OCI-M1 (cell line): ENCODE results near the gene PTPN5.

Source experiments
- DNase-seq: peaks from one replicate; lab custom pipeline; 2025; lab: John Stamatoyannopoulos, UW

Gene PTPN5

DNA sequence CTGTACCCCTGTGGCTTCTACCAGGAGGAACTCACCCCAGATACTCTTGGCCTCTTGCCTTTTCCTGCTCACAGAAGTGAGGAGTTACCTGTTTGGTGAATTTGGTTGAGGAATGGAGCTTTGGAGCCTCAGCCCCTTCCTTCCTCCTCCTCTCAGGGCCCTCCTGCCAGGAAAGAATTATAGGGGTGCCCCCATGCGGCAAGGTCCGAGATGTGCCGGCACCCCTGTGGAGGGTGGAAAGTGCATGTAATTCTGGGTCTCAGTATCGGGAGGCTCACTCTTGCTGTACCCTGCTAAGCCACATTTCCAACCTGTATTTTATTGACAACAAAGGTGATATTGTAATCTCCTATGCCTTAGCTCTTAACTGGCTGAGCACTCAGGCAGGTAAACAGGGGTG is 51.9 kb downstream of the PTPN5 start:
- DNase-seq = no peak

DNA sequence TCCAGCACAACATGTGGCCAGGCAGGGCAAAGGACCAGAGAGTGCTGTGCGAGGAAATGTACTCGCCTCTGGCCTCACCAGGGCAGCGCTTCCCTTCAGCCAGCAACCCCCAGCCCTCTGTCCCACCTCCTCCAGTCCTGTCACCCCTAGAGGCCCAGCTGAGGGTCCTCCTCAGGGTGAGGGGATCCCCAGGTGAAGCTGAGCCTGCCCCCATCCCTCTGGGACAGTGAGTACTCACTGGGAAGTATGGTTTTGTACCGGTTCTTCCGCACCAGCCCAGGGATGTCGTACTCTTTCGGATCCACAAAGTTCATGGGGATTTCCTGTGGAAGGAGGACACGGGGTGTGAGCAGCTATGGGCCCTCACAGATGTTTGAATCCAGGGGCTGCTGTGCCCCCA is 54.0 kb downstream of the PTPN5 start:
- DNase-seq = no peak

DNA sequence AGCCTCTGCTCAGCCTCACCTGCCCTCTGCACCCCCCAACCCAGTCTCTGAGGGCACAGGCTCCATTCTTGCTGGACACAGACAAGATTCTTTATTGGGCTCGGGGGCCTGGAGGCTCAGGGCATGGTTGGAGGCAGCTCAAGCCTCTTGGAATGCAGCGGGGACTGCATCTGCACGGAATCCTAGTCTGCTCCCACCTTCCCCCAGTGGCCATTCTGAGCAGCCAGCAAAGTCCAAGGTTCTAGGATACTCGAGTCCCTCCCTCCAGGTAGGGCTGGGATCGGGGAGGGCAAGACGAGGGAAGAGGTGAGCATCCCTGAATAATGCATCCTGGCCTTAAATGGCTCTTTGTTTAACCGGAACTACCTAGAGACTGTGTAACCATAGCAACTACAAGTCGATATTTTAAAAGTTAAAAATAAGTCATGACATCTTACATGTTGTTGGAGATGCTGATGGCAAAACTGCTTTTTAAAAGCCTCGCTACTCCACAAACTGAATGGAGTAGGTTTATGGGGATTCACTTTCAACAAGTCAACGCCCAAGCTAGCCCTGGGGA is 54.9 kb downstream of the PTPN5 start:
- DNase-seq = no peak

DNA sequence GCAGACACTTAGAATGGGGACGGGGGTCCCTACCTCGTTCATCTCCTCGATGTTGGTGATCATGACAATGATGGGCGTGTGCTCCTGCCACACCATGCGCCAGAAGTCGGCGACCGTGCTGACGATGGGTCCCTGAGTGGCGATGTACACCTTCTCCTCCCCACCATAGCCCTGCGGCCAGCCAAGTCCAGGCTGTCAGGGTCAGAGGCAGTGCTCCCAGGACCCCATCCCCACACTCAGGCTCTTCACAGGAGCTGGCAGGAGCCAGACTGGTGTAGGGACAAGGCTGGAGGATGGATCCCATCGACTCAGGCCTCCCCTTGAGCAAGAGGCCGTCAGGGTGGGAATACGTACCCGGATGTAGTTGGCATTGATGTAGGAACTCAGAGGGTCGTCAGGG is 58.4 kb downstream of the PTPN5 start:
- no peak for DNase-seq

DNA sequence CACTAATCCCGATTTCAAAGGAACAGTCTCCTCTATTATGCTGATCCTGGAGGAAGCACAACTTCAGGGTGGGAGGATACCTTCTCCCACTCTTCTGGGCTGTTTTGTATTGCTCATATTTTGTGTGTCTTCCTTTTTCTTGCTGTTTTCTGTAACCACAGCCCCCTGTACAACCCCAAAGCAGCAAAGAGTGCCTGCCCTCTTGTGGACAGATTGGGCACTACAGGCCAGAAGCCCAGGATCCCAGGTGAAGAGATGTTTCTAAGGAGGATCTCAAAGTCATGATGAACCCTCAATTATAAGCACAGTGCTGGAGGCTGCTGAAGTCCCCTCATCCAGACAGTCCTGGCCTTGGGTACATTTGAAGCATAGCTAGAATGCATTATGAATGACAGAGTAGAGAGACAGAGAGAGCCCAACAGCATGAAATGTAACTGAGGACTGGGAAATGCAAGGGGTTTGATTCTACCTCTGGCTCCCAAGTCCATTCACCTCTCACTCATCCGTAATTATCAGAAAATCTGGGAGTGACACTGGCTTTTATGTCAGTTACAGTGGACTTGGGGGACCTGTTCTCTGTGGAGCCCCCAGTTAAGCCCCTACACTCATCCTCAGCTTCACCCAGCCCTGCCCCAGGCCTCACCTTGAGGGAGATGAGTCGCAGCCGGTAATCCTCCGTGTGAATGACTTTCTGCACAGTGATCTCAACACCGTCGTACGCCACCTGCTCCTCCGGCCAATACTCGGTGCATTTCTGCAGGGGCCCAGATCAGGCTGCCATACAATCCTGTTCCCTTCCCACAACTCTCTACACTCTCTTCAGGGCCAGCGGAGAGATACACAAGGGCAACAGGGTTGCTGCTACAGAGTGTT is 59.4 kb downstream of the PTPN5 start:
- DNase-seq = peak; percentile 77

DNA sequence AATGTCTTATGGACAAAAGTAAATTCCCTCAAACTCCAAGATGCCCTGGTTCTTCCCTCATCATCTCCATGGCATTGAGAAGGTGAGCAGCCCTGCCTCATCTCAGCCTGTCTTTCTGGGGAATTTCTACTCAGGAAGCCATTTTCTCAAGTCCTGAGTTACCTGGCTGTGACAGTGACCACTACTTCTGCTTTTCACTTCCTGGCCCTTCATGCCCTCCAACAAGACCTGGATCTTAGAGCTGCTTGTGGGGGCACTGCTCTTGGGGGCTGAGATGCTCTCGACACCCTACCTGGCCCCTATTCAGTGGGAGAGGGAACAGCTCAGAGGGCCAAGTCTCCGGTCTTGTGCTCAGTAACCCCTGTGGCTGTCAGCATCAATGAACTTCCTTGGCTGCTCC is 60.2 kb downstream of the PTPN5 start:
- DNase-seq = no peak

DNA sequence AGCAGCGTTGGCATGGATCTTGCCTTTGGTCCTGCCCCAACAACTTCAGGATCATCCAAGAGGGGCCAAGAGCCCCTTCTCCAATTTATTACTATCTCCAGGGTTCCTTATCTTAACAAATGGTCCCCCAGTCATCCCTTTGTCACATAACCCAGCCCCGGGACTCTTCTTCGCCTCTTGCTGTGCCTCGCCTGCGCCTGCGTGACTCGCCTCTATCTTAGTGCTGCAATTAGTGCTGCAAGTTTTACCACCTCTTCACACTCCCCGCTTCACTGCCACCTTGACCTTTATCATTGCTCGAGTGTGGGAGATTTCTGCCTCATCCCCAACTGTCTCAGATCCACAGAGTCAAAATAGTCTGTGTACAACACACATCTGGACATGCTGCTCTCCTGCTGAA is 61.6 kb downstream of the PTPN5 start:
- DNase-seq = no peak

DNA sequence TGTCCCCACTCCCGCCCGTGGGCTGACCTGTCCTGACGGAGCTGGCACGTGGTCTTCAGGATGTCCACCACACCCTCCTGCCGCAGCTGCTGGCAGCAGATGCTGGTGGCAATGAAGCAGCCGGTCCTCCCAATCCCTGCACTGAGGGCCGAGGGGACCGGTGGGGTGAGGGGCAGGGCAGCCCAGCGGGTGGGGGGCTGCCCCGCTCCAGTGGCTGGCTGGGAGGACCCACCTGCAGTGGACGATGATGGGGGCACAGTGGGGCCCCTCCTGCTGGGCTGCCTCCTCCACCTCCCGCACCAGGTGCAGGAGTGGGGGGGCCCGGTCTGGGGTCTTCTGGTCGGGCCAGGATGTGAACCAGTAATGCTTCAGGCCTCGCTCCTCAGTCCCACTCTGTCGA is 62.2 kb downstream of the PTPN5 start:
- DNase-seq = no peak

DNA sequence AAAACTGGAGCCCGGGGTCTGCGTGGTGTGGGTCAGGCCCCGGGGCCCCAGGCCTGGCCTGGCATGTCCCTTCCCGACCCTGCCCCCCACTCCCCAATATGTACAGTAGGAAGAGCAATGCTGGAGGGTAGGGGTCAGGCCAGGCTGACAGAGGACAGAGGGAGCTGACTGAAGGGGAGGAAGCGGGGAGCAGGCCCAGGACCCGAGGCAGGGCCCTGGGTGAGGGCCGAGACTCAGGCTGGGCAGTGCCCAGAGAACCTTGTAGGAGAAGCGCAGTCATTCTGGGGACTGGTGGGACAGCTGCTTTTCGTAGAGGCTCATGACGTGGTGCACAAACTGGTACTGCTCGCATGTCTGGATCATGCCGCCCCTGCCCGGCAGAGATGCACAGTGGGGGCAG is 62.9 kb downstream of the PTPN5 start:
- DNase-seq = no peak

DNA sequence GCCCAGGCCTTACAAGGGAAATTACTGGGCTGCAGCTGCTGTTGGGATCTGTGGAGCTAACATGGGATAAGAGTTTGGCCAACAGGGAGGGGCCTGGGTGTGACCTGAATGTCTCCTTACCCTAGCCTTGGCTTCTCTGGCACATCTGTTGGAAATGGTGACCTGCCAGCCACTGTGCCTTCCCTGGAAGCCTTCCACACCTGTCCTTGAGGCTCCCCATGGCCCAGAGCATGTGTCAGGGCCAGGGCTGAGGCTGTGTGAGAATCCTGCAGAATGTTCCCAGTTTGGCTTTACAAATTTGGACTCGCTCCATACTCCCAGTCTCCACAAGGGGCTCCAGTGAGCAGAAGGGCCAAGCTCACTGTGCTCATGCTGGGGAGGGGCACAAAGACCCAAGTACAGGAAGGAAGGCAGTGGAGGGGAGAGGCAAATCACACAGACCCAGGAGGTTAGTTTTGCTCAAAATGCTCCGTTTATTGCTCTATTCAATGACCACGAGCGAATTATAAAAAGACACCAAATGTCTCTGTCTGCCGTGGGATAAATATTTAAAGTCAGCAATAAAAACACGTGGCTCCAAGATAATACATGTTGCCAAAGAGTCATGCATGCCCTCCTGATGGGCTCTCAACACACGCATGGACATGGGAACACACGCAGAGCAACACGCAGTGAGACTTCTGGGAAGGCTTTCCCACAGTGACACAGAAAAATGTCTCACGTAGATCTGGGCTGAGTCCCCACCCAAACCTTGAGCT is 63.9 kb downstream of the PTPN5 start:
- DNase-seq = peak; percentile 67

DNA sequence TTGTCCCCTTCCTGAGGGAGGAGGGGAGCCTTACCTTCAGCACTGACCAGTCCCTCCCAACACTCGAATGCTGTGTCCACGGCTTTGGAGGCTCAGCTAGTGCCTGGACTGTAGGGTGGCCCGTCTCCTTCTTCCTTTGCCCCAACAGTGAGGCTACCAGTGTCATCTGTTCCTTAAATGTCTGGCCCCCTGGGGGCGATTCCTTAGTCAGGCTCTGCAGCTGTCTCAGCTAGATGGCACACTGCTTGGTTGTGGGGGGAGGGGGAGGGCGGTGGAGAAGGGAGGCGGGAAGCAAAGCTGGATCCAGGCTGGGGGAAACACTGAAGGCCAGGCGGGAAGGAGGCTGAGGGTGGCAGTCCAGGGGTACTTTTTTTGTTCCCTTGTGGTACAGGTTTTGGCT is 65.6 kb downstream of the PTPN5 start, which contains the start of gene IGSF22:
TSS of gene IGSF22 (minus strand) at position 149 of the 400 bp plus-strand sequence. CDS start 1,952 bp downstream, outside the sequence.
- no peak for DNase-seq

DNA sequence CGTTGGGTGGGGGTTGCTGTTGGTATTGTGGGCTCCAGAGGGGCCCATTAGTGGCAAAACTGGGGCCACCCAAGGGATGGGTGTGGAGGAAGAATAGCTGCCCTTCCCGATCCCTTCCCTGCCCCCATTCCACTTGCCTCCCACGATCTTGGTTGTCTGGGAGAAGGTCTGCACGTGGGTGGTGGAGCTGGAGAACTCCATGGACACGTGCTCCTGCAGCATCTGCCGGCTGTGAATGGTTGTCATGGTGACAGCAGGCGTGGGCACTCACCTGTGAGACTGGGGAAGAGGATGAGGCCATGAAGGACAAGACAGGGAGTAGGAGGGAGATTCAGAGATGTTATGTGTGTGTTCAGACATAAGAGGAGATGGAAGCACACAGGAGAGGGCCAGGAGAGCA is 67.6 kb downstream of the PTPN5 start:
- DNase-seq = no peak

DNA sequence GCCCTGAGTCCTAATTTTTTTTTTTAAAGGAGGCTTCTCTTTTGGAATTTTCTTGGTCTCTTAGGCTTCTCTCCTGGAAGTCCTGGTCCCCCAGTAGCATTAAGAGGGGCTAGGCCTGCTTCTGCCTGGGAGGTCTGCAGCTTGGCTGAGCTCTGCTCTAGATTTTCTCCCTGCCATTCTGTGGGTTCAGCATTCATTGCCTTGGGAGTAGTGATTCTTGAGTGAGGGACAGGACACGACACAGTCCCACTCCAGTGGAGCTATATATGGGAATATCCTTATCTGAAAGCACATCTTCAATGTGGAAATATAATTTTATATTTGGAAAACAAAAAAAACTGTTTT is 69.3 kb downstream of the PTPN5 start:
- DNase-seq = no peak

DNA sequence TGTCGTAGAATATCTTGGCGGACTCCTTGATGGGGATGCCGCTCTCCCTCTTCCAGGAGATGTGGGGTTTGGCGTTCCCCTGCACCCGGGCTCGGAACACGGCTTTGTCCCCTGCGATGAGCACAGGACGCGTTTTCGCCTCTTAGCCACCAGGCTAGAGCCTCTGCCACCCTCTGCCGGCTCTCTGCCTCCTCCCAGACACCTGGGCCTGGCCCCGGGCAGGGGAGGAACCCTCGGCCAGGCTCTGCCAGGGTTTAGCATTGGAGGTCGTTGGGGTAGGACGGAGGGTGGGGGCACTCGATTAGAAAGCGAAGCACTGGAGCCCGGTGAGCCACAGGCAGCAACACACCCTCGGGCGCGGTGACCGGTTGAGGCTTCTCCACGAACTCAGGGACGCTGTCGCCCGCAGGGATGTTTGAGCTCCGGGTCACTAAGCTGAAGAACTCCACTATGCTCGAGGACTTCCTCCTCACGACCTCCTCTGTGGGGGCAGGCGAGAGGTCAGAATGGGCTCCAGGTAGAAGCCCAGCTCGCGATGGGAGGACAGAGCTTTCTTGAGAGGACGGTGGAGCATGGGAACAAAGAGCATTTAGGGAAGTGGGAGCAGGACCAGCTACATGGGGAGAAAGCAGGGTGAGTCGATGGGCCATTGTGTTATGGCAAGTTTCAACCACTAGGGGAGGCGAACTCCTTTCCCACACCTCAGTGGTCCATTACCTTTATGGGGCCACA is 69.9 kb downstream of the PTPN5 start:
- peak; percentile 43 for DNase-seq

DNA sequence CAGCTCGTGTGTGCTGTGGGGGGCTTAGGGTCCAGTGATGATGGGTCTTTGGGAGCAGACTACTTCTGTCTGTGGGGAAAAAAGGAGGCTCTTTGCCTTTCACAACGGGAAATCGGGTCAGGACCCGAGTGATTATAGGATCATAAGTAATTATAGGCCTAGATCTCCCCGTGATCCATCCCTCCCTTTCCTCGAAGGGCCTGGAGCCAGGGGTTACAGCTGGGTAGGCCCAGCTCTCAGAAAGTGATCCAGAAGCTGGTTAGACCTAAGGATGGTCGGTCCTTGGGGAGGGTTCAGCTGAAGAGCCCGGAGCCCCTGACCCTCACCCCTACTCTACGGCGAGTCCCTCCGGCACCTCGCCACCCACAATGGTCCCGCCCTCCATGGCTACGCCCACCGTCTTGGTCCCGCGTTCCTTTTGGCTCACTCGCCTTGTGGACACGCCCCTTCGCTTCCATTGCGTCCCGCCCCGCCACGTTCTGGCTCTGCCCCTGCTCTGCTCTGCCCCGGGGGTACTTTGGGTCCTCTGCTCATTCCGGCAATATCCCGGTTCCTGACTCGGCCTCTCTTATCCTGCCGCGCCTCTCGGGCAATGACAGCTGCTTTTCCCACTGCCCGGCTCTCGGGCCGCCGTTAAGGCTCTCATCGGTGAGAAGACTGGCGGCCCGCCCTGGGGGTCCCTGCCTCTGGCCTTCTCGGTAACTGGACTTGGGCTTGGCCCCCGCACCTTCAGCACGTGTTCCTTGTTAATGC is 70.6 kb downstream of the PTPN5 start:
- no peak for DNase-seq

DNA sequence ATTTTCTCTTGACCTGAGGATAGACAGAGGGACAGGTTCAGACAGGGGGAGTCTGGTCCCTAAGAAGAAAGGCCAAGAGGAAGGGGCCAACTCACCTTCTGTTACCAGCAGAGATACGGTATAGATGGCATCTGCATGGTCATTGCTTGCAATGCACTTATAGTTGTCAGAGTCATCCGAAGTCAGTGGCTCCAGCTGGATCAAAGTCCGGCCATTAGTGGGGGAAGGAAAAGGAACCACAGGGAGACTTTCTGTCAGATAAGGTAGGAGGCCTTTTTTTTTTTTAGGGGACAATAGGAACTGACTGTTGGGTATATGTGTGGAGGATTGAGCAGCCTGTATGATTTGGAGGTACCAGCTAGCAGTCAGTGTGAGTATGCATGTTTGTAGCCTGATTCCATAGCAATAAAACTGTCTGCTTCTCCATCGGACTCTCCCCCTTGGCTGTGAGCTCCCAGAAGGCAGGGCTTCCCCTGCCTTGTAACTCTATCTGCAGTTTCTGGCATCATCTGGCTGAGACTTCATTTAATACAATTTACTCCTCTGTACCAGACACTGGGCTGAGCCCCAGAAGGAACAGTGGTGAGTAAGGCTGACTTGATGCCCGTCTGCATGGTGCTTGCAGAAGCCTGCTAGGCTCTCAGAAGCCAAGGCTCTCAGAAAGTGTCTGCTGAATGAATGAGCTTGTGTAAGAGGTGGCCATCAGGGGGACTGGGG is 71.3 kb downstream of the PTPN5 start:
- DNase-seq = no peak

DNA sequence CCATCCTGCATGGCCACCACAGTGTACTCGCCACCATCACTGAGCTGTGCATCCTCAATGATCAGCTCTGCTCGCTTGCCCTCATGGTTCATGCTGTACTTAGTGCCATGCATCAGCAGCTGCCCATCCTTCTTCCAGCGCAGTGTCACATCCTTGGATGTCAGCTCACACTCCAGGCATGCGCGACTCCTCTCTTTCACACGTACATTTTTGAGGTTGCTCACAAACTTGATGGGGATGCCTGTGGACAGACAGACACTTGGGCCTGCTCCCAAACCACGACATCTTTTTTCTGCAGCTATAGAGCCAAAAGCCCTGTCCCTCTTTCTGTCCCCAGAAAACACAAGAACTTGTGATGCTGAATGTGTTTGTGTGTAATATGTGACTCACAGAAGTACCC is 76.1 kb downstream of the PTPN5 start:
- no peak for DNase-seq

DNA sequence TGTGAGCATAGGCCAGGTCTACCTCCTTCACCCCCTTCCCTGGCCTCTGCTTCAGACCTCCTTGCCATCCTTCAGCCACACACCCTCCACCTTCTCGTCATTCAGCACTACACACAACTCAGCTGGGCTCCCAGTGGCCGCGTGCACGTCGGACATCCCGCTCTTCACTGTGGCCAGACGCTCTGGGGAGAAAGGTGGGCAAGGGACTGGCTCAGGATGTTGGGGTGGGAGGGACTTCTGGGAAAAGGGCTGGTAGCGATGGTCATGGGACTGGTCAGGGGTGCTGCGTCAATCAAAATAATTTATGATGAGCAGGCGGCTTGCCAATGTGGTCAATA is 77.2 kb downstream of the PTPN5 start:
- DNase-seq = no peak

DNA sequence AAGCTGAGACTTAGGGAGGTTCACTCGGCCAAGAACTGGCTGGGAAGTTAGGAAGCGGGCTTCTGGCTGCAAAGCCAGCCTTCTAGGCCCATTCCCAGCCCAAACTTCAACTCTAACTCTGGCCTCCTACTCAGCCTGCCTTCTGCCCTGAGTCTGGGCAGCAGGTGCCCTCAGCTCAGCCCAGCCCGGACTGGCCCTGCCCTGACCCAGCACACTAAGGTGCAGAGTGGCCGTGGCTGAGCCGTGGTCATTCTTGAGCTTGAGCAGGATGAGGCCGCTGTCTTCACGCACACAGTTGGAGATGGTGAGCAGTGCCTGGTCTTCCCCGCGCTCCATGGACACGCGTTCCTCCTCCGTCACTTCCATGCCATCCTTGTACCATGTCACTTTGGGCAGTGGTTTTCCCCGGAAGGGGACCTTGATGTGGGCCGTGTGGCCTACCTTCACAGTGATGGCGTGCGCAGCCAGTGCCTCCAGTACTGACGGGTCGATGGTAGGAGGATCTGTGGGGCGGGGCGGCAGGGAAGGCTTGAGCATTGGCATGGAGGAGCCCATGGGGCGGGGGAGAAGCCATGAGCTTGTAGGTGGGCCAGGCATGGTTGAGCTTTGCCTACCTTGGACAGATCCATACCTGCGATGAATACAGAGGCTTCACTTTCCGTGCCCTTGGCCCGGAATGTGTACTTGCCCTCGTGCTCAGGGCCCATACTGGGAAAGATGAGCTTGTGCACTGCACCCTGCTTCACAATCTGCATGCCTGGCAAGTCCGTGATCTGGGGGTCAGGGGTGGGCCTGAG is 77.8 kb downstream of the PTPN5 start:
- no peak for DNase-seq

DNA sequence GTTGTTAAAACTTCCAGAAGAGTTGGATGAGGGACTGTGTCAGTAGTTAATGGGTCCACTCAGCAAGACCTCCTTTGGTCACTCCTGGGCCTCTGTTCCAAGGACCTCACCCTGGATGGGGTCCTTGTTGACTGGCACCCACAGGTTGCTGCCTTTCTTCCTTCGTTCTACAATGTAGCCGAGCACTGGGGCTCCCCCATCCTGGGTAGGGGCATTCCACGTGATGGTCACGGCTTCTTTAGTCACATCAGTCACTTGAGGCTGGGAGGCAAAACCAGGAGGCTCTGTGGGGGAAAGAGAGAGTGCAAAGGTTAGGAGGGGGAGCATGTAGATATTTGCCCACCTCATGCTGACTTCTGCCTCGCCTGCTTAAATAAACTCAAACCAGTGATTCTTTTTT is 81.1 kb downstream of the PTPN5 start:
- no peak for DNase-seq
